Coronary artery (tissue), 2 donors: Measurements from ENCODE around the gene FUBP3.

Experiments used
- DNase-seq: peaks from one replicate; pipeline ENCODE4 v3.0.0-alpha.2; 2017; ENCODE audit warnings: low spot score
- H3K27ac ChIP-seq, 2 donors: fragments of 200-600 bp; sonication (generic); one replicate each; pipeline ENCODE4 v1.5.1; 2016 to 2019
- H3K4me3 ChIP-seq: fragments of 200-600 bp; sonication (generic); 2 replicates; pipeline ENCODE4 v1.5.1; 2016; ENCODE audit warnings: mild to moderate bottlenecking, moderate library complexity
- CTCF ChIP-seq: fragments of 200-600 bp; sonication (generic); IDR thresholded peaks from one replicate; pipeline ENCODE4 v1.5.1; 2019; ENCODE audit warnings: antibody characterized with exemption

The FUBP3 gene

GRCh38 chr9:130543859-130544258, 35.5 kb upstream of the FUBP3 start:
- DNase-seq, result no peak
- H3K4me3 ChIP-seq, result no peak overlapping the region
- no peak overlapping the region for H3K27ac ChIP-seq
- no peak for TF ChIP-seq CTCF

- TF ChIP-seq CTCF, result no peak
These were observed 35.0 kb upstream of the FUBP3 start for GRCh38 chr9:130544364-130544763.

GRCh38 chr9:130548103-130548502, 31.3 kb upstream of the FUBP3 start:
- TF ChIP-seq CTCF, result no peak
- H3K4me3 ChIP-seq, result no peak overlapping the region
- no peak overlapping the region for H3K27ac ChIP-seq
- DNase-seq, result no peak

More at GRCh38 chr9:130544364-130544763, 35.0 kb upstream of the FUBP3 start:
- DNase-seq, result no peak
- no peak overlapping the region for H3K4me3 ChIP-seq
- H3K27ac ChIP-seq, result no peak overlapping the region

- TF ChIP-seq CTCF, result no peak
- DNase-seq, result no peak
- Histone ChIP-seq H3K4me3 (no peak overlapping the region), H3K27ac (no peak overlapping the region)
These were observed 30.2 kb upstream of the FUBP3 start for GRCh38 chr9:130549093-130549735.

GRCh38 chr9:130554606-130555005, 24.8 kb upstream of the FUBP3 start:
- H3K27ac ChIP-seq, result no peak overlapping the region
- no peak for TF ChIP-seq CTCF
- DNase-seq, result no peak
- no peak overlapping the region for H3K4me3 ChIP-seq

- no peak for TF ChIP-seq CTCF
- no peak overlapping the region for H3K27ac ChIP-seq
- H3K4me3 ChIP-seq, result no peak overlapping the region
- no peak for DNase-seq
These were observed 24.3 kb upstream of the FUBP3 start for GRCh38 chr9:130555061-130555460.

GRCh38 chr9:130555968-130556367, 23.4 kb upstream of the FUBP3 start:
- no peak for DNase-seq
- TF ChIP-seq CTCF, result no peak
- Histone ChIP-seq H3K27ac (no peak overlapping the region), H3K4me3 (no peak overlapping the region)
